ENCODE measurements around the gene USP7.

Gene USP7

DNA sequence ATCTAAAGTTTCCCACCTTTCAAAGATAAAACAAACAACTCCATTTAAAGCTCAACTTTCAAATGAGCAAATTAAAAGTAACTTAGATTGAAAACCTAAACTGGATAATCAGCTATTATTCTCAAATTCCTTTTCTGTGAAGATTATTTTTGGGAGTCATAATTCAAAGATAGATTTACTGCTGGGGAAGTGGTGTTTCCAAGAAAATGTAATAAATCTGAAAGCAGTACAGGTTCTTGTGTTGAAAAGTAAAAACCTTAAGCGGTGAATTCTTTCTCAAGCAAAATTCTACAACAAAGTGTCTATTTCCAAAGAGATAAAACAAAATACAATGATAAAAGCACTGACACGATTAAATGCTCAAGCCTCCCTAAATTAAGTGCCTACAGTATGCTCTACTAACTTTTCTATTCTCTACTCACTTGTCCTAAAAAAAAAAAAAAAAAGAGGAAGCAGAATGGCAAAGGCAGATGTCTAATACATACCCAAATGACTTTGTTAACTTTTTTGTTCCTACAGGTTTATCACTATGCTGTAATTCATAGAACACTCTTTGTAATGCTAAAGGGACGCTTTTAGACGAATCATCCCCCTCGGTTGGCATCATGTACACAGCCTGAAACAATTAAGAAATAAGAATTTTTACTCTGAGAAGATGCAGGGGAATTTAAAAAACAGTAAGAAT lies 47.0 kb downstream of the USP7 start:
- Histone ChIP-seq H3K4me3 (ENCODE audit: insufficient read depth, low read depth, low read length) (no peak overlapping the region), H3K27me3 (ENCODE audit: control insufficient read depth, insufficient read depth, low read length, poor library complexity, severe bottlenecking) (no peaks in the 10 kb centered on the region), H3K36me3 (ENCODE audit: control insufficient read depth, insufficient read depth, low read length) (peaks cover 33% of the 10 kb centered on the region), H3K9me3 (ENCODE audit: control insufficient read depth, low read length) (no peaks in the 10 kb centered on the region), H3K4me1 (ENCODE audit: control insufficient read depth, insufficient read depth, low read length) (no peaks in the 10 kb centered on the region), H3K27ac (ENCODE audit: insufficient read depth, low read depth, low read length, poor library complexity, severe bottlenecking) (no peak overlapping the region)
- 98 to 100% methylated on average over 5 of the region's 5 CpGs for WGBS, 2 experiments

DNA sequence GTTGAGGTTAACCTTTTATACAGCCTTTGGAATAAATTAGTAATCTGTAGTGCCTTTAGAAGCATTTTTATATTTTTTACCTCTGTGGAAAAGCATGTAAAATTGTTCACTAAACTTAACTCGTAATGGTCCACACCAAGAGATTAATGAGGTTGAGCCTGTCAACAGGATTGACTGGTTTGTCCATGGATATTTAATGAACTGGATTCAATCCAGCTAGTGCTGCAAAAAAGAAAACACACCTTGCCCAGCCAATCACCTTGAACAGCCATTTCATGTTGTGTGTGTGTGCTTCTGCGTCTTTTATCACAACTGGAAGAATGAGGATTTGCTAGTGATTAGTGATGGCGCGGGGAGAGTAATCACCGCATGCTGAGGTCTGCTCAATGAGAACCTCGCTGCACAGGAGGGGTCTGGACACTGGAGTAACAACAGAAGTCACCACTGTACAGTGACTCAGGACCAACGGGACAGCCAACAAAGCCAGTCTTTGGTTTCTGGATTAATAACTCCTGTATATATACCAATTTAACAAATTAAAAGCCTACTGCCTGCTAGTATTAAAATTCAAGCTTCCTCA lies 47.9 kb downstream of the USP7 start:
- H3K4me1 ChIP-seq (ENCODE audit: control insufficient read depth, insufficient read depth, low read length) = no peaks in the 10 kb centered on the region
- H3K27me3 ChIP-seq (ENCODE audit: control insufficient read depth, insufficient read depth, low read length, poor library complexity, severe bottlenecking) = no peaks in the 10 kb centered on the region
- H3K36me3 ChIP-seq (ENCODE audit: control insufficient read depth, insufficient read depth, low read length) = peaks cover 33% of the 10 kb centered on the region
- 96 to 97% methylated on average over 6 to 7 of the region's 7 CpGs for WGBS, 2 experiments
- no peaks in the 10 kb centered on the region for H3K9me3 ChIP-seq (ENCODE audit: control insufficient read depth, low read length)
- H3K27ac ChIP-seq (ENCODE audit: insufficient read depth, low read depth, low read length, poor library complexity, severe bottlenecking) = no peak overlapping the region
- no peak overlapping the region for H3K4me3 ChIP-seq (ENCODE audit: insufficient read depth, low read depth, low read length)

- no peaks in the 10 kb centered on the region for H3K4me1 ChIP-seq (ENCODE audit: control insufficient read depth, insufficient read depth, low read length)
- H3K27me3 ChIP-seq (ENCODE audit: control insufficient read depth, insufficient read depth, low read length, poor library complexity, severe bottlenecking) = no peaks in the 10 kb centered on the region
- no peaks in the 10 kb centered on the region for H3K9me3 ChIP-seq (ENCODE audit: control insufficient read depth, low read length)
- H3K4me3 ChIP-seq (ENCODE audit: insufficient read depth, low read depth, low read length) = no peak overlapping the region
- H3K27ac ChIP-seq (ENCODE audit: insufficient read depth, low read depth, low read length, poor library complexity, severe bottlenecking) = no peak overlapping the region
- WGBS, 2 experiments = 90 to 93% methylated on average over 2 to 3 of the region's 3 CpGs
- H3K36me3 ChIP-seq (ENCODE audit: control insufficient read depth, insufficient read depth, low read length) = peaks cover 32% of the 10 kb centered on the region
Observed at GRCh38 chr16:8914098-8914497, 49.6 kb downstream of the USP7 start.

GRCh38 chr16:8912793-8913192 lies 50.9 kb downstream of the USP7 start:
- H3K4me3 ChIP-seq (ENCODE audit: insufficient read depth, low read depth, low read length) = no peak overlapping the region
- no peaks in the 10 kb centered on the region for H3K27me3 ChIP-seq (ENCODE audit: control insufficient read depth, insufficient read depth, low read length, poor library complexity, severe bottlenecking)
- 92 to 93% methylated on average over 4 of the region's 4 CpGs for WGBS, 2 experiments
- H3K36me3 ChIP-seq (ENCODE audit: control insufficient read depth, insufficient read depth, low read length) = peaks cover 38% of the 10 kb centered on the region
- H3K4me1 ChIP-seq (ENCODE audit: control insufficient read depth, insufficient read depth, low read length) = no peaks in the 10 kb centered on the region
- no peak overlapping the region for H3K27ac ChIP-seq (ENCODE audit: insufficient read depth, low read depth, low read length, poor library complexity, severe bottlenecking)
- no peaks in the 10 kb centered on the region for H3K9me3 ChIP-seq (ENCODE audit: control insufficient read depth, low read length)

- no peaks in the 10 kb centered on the region for H3K27me3 ChIP-seq (ENCODE audit: control insufficient read depth, insufficient read depth, low read length, poor library complexity, severe bottlenecking)
- H3K4me1 ChIP-seq (ENCODE audit: control insufficient read depth, insufficient read depth, low read length) = no peaks in the 10 kb centered on the region
- H3K27ac ChIP-seq (ENCODE audit: insufficient read depth, low read depth, low read length, poor library complexity, severe bottlenecking) = no peak overlapping the region
- H3K4me3 ChIP-seq (ENCODE audit: insufficient read depth, low read depth, low read length) = no peak overlapping the region
- peaks cover 46% of the 10 kb centered on the region for H3K36me3 ChIP-seq (ENCODE audit: control insufficient read depth, insufficient read depth, low read length)
- 96 to 98% methylated on average over 1 of the region's 1 CpG for WGBS, 2 experiments
- no peaks in the 10 kb centered on the region for H3K9me3 ChIP-seq (ENCODE audit: control insufficient read depth, low read length)
Observed at GRCh38 chr16:8910811-8911210, 52.9 kb downstream of the USP7 start.

- WGBS, 2 experiments = 94 to 95% methylated on average over 8 of the region's 8 CpGs
Observed at GRCh38 chr16:8908810-8909468, 54.8 kb downstream of the USP7 start.

GRCh38 chr16:8907096-8907495 lies 56.6 kb downstream of the USP7 start:
- 93 to 94% methylated on average over 4 of the region's 4 CpGs for WGBS, 2 experiments
- no peak overlapping the region for H3K27ac ChIP-seq (ENCODE audit: insufficient read depth, low read depth, low read length, poor library complexity, severe bottlenecking)
- H3K4me3 ChIP-seq (ENCODE audit: insufficient read depth, low read depth, low read length) = no peak overlapping the region
- no peaks in the 10 kb centered on the region for H3K4me1 ChIP-seq (ENCODE audit: control insufficient read depth, insufficient read depth, low read length)
- no peaks in the 10 kb centered on the region for H3K9me3 ChIP-seq (ENCODE audit: control insufficient read depth, low read length)
- H3K36me3 ChIP-seq (ENCODE audit: control insufficient read depth, insufficient read depth, low read length) = peaks cover 57% of the 10 kb centered on the region
- H3K27me3 ChIP-seq (ENCODE audit: control insufficient read depth, insufficient read depth, low read length, poor library complexity, severe bottlenecking) = no peaks in the 10 kb centered on the region

More at GRCh38 chr16:8908810-8909468, 54.8 kb downstream of the USP7 start:
- Histone ChIP-seq H3K4me3 (ENCODE audit: insufficient read depth, low read depth, low read length) (no peak overlapping the region), H3K9me3 (ENCODE audit: control insufficient read depth, low read length) (no peaks in the 10 kb centered on the region), H3K4me1 (ENCODE audit: control insufficient read depth, insufficient read depth, low read length) (no peaks in the 10 kb centered on the region), H3K36me3 (ENCODE audit: control insufficient read depth, insufficient read depth, low read length) (peaks cover 44% of the 10 kb centered on the region), H3K27me3 (ENCODE audit: control insufficient read depth, insufficient read depth, low read length, poor library complexity, severe bottlenecking) (no peaks in the 10 kb centered on the region), H3K27ac (ENCODE audit: insufficient read depth, low read depth, low read length, poor library complexity, severe bottlenecking) (no peak overlapping the region)

DNA sequence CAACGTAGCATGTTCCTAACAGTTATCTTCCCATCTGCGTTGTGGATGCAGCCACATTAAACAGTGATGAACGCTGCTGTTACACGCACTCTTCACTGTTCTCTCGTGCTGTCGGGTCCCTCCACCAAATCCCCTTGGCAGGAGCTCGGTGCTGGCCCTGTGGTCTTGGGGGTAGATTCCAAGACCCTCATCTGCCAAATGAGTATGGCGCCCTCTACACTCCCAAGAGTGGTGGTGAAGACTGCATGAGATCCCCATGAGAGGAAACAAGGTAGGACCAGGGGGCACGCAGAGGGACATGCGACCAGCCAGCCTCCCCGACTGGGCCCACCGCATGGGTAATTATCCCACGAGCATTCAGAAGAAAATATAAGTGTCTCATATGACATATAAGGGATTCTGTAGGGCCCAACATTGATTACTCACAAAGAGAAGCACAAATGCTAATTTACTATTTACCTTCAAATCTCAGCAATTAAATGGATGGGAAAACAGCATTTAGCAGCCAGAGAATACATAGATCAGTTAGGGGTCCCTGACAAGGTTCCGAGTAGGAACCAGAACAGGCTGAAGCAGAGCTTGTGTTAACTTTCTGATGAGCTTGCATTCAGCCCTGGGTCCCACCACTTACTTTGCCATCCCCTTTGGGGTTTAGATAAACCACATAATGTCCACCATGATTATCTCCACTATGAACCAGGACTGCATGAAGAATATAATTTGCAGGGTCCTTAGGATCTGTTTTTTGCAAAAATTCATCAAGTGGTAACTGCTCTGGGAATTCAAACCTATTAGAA lies 57.7 kb downstream of the USP7 start:
- Histone ChIP-seq H3K27me3 (ENCODE audit: control insufficient read depth, insufficient read depth, low read length, poor library complexity, severe bottlenecking) (no peaks in the 10 kb centered on the region), H3K27ac (ENCODE audit: insufficient read depth, low read depth, low read length, poor library complexity, severe bottlenecking) (no peak overlapping the region), H3K36me3 (ENCODE audit: control insufficient read depth, insufficient read depth, low read length) (peaks cover 62% of the 10 kb centered on the region), H3K4me1 (ENCODE audit: control insufficient read depth, insufficient read depth, low read length) (no peaks in the 10 kb centered on the region), H3K9me3 (ENCODE audit: control insufficient read depth, low read length) (no peaks in the 10 kb centered on the region), H3K4me3 (ENCODE audit: insufficient read depth, low read depth, low read length) (no peak overlapping the region)
- WGBS, 2 experiments = 84 to 87% methylated on average over 14 of the region's 14 CpGs

GRCh38 chr16:8905168-8905762 lies 58.4 kb downstream of the USP7 start:
- H3K4me1 ChIP-seq (ENCODE audit: control insufficient read depth, insufficient read depth, low read length) = no peaks in the 10 kb centered on the region
- WGBS, 2 experiments = 93 to 95% methylated on average over 13 of the region's 13 CpGs
- H3K4me3 ChIP-seq (ENCODE audit: insufficient read depth, low read depth, low read length) = no peak overlapping the region
- H3K9me3 ChIP-seq (ENCODE audit: control insufficient read depth, low read length) = no peaks in the 10 kb centered on the region
- peaks cover 63% of the 10 kb centered on the region for H3K36me3 ChIP-seq (ENCODE audit: control insufficient read depth, insufficient read depth, low read length)
- H3K27me3 ChIP-seq (ENCODE audit: control insufficient read depth, insufficient read depth, low read length, poor library complexity, severe bottlenecking) = no peaks in the 10 kb centered on the region
- no peak overlapping the region for H3K27ac ChIP-seq (ENCODE audit: insufficient read depth, low read depth, low read length, poor library complexity, severe bottlenecking)

Measured in ectodermal cell (in vitro differentiated cells).